ENCODE measurements around the gene SEPTIN5. TPM values are rescaled to one million over a fixed set of nuclear protein-coding genes. Genes with fewer than 3 reads are reported as not detected.

SEPTIN5 gene
- total RNA-seq, 4 donors from 2014 or later = 4.1 to 8.3 (median 5.9) TPM

DNA sequence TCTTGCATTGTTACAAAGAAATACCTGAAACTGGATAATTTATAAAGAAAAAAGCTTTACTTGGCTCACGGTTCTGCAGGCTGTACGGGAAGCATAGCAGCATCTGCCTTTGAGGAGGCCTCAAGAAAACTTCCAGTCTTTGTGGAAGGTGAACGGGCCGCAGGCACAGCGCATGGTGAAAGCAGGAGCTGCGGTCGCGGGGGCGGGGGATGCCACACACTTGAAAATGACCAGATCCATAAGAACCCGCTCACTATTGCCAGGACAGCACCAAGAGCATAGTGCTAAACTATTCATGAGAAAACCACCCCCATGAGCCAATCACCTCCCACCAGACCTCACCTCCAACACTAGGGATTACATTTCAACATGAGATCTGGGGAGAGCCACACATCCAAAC is 45.6 kb upstream of the SEPTIN5 start:
- TF ChIP-seq, protein P1, sequence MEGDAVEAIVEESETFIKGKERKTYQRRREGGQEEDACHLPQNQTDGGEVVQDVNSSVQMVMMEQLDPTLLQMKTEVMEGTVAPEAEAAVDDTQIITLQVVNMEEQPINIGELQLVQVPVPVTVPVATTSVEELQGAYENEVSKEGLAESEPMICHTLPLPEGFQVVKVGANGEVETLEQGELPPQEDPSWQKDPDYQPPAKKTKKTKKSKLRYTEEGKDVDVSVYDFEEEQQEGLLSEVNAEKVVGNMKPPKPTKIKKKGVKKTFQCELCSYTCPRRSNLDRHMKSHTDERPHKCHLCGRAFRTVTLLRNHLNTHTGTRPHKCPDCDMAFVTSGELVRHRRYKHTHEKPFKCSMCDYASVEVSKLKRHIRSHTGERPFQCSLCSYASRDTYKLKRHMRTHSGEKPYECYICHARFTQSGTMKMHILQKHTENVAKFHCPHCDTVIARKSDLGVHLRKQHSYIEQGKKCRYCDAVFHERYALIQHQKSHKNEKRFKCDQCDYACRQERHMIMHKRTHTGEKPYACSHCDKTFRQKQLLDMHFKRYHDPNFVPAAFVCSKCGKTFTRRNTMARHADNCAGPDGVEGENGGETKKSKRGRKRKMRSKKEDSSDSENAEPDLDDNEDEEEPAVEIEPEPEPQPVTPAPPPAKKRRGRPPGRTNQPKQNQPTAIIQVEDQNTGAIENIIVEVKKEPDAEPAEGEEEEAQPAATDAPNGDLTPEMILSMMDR (IDR thresholded peaks at IDR 0.05; ENCODE audit: low read depth) = no peak

DNA sequence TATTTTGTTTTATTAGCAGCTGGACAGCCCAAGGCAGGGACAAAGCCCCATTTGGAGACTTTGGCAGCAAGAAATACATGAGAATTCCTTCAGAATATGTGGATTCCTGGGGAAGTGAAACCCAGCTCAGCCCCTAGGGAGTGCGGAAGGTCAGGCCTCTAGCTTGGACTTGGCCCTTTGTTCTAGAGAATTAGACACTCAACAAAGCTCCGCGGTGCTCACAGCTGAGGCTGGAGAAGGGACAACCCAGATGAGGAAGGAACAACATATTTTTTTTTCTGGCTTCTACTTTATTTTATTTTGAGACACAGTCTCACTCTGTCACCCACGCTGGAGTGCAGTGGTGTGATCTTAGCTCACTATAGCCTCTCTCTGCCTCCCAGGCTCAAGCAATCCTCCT is 44.7 kb upstream of the SEPTIN5 start:
- TF ChIP-seq, protein P1 (IDR thresholded peaks at IDR 0.05; ENCODE audit: low read depth) = no peak

DNA sequence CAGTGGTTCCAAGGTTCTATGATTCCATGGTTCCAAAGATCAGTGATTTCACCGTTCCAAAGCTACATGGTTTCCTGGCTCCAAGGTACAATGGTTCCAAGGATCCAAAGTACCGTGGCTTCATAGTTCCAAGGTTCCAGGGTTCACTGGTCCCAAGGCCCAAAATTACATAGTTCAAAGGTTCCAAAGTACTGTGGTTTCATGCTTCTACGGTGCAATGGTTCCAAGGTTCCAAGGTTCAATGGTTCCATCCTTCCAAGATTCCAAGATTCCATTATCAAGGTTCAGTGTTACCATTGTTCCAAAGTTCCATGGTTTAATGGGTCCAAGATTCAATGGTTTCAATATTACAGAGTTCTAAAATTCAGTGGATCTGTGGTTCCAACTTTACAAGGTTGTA is 43.0 kb upstream of the SEPTIN5 start:
- TF ChIP-seq, protein P1 (IDR thresholded peaks at IDR 0.05; ENCODE audit: low read depth) = no peak

DNA sequence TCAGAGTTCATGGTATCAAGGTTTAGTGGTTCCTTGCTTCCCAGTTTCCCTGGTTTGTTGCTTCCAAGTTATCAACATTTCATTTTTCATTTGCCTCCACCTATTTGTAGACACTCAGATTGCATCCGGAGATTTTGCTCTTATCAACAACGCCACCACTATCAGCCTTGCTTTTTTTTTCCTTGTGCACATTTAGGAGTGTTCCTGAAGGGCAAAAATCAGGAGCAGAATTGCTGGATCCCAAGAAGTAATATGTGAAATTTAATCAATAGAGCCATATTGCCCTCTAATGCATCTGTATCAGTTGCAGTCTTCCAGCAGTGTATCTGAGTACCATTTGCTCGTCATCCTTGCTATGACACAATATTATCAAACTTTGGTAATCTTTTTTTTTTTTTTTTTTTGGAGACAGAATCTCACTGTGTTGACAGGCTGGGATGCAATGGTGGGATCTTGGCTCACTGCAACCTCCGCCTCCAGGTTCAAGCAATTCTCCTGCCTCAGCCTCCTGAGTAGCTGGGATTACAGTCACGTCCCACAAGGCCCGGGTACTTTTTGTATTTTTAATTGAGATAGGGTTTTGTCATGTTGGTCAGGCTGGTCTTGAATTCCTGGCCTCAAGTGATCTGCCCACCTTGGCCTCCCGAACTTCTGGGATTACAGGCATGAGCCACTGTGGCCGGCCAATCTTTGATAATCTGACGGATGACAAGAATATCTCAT is 42.1 kb upstream of the SEPTIN5 start:
- TF ChIP-seq, protein P1 (IDR thresholded peaks at IDR 0.05; ENCODE audit: low read depth) = no peak

DNA sequence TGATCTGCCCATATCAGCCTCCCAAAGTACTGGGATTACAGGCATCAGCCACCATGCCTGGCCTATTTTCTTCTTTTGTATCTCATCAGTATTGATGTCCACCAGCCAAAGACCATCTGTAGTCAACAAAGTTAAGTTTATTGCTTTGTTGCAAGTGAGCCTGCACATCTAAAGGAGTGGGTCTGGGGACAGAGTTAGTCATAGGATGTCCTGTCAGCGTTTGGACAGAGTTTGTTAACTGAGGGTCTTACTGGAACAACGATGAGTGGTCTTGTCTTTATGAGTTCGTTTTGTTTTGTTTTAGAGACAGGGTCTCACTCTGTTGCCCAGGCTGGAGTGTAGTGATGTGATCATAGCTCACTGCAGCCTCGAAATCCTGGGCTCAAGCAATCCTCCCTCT is 40.6 kb upstream of the SEPTIN5 start:
- TF ChIP-seq, protein P1 (IDR thresholded peaks at IDR 0.05; ENCODE audit: low read depth) = no peak

DNA sequence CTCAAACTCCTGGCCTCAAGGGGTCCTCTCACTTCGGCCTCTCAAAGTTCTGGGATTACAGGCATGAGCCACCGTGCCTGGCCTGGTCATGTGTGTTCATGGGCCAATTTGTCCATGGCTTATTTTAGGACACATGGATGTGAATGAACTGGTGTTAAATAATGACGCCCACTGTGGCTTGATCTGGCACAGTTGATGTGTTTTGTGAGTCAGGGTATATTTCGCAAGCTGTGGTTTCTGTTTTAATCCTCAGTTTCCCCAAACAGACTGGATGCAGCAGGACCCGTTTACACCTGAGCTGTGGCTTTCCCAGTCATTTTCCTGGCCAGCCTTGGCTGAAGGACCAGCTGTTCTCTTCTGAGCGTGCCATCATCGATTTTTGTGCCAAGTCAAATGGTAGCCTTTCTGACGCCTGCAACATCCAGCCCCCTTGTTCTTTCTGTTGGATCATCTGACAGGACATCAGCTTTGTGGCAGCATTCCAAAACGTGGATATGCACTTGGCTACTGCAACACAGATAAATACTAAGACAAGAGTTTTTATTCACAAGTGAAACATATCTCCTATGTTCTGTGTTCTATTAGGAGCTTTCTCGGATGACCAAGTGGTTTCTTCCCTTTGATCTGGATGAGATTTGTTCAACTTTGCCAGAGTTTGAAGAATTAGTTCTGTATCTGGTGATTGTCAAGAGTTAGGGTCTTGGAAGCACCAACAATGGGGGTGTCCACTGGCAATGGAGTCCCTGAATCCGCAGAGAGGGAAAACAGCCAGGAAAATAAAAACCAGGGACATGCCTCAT is 40.0 kb upstream of the SEPTIN5 start:
- TF ChIP-seq, protein P1 (IDR thresholded peaks at IDR 0.05; ENCODE audit: low read depth) = no peak

DNA sequence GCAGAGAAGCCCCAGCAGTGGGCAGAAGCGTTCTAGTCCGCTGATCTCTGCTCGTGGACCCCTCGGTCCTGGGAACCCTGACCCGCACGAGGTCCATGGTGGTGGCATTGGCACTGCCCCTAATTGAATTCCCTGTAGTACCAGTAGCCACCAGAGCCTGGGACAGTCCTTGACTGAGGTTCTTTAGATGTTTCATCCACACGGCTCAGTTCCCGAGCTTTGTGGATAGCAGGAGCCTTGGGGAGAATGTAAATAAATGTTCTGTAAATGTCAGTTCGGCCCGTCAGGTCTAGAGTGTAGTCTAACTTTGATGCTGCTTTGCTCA is 39.4 kb upstream of the SEPTIN5 start:
- TF ChIP-seq, protein P1 (IDR thresholded peaks at IDR 0.05; ENCODE audit: low read depth) = no peak
